SH-SY5Y (cell line): Measurements from ENCODE around the gene APOBEC3H.
"Not testable (repeated sequence)": the region's sequence is repeated elsewhere in the genome, so short reads cannot be mapped to it uniquely, and the experiment has no call there.

Experiments used
- GATA2 ChIP-seq: IDR thresholded peaks from 2 replicates; pipeline ENCODE4 v1.6.1; 2011; ENCODE audit warnings: mild to moderate bottlenecking, low read depth, low read length
- GATA3 ChIP-seq: IDR thresholded peaks from 2 replicates; pipeline ENCODE4 v1.6.1; 2011; ENCODE audit warnings: low read depth, mild to moderate bottlenecking, low read length, moderate library complexity

APOBEC3H gene

GRCh38 chr22:39097098-39098020 lies at the start of gene APOBEC3H:
TSS of gene APOBEC3H (plus strand) at chr22:39097244. CDS start at chr22:39100279, 3,035 bp downstream.
- TF ChIP-seq GATA3 (no peak), GATA2 (no peak)

- TF ChIP-seq GATA2 (no peak), GATA3 (no peak)
Measured at GRCh38 chr22:39055658-39056057, 41.4 kb upstream of the APOBEC3H start.

DNA sequence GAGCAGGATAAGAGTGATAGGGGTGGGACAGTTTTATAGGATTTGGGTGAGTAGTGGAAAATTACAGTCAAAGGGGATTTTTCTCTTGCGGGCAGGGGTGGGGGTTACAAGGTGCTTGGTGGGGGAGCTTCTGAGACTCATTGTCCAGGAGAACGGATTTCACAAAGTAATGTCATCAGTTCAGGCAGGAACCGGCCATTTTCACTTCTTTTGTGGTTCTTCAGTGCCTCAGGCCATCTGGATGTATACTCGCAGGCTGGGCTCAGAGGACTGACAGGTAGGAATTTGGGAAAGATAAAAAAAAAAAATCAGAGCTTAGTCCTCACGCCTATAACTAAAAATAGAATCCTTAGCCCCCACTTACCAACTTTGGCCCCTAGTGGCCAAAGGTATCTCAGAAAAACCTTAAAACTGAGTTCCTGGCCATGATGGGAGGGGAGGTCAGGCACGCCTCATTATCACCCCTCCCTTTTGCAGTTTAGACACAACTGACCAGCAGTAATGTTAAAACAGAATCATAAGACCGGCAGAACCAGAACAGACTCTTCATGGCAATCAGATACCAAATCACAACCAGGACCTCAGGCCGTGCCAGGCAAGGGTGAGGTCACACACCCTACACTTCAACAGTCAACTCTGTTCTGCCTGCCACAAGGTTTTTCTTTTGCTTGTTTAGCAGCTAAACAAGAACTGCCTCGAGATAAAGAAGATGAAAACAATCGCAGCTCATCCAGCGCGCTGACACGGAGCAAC lies 28.8 kb upstream of the APOBEC3H start:
- TF ChIP-seq GATA3 (no peak), GATA2 (no peak)

DNA sequence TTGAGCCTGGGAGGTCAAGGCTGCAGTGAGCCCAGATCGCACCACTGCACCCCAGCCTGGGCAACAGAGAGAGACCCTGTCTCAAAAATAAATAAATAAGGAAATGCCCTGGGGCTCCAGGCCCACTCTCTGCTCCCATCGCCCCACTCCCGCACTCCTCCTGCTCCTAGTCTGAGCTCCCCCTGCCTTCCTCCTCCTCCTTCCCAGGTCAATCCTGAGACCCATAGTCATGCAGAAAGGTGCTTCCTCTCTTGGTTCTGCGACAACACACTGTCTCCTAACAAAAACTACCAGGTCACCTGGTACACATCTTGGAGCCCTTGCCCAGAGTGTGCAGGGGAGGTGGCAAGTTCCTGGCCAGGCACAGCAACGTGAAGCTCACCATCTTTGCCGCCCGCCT lies 26.9 kb upstream of the APOBEC3H start:
- TF ChIP-seq GATA2 = no peak
- no peak for TF ChIP-seq GATA3

DNA sequence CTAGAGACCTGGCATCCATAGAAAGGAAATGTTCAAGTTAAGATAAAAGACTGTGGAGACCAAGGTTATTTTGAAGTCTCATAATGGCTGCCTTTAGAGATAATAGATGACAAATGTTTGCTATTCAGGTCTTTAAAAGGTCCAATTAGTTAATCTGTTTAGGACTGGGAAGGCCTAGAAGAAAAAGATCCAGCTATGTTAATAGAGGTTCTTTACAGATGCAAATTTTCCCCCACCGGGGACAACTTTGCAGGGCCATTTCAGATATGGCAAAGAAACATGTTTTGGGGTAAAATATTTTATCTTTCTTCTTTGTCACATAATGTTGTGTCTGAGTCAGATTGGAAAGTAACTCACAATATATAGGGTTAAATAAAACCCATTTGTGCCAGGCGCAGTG lies 23.1 kb upstream of the APOBEC3H start:
- TF ChIP-seq GATA2 = no peak
- TF ChIP-seq GATA3 = no peak

- not testable (repeated sequence) for TF ChIP-seq GATA2, GATA3
Measured at GRCh38 chr22:39077026-39077840, 19.8 kb upstream of the APOBEC3H start, which contains the start of gene APOBEC3G. TSS of gene APOBEC3G (plus strand) at chr22:39077275. CDS start at chr22:39077362, 87 bp downstream.

DNA sequence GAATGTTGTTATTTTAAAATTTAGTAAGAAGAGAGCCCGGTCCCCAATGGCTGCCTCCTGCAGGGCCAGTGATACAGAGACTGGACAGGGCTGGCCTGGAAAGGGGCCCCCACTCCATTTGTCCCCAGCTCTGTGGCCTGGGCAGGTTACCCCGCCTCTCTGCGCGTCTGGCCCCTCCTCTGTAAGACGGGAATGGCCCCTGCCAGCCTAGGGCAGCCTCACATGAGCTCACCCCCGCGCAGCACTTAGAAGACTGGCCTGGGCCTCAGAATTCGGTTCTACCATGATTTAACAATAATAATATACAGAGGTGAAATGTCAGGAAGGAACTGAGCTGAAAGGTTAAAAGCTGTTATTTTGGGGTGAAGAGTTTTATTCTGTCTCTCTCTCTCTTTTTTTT lies 18.7 kb upstream of the APOBEC3H start:
- TF ChIP-seq GATA3 (no peak), GATA2 (no peak)

- no peak for TF ChIP-seq GATA3
- TF ChIP-seq GATA2 = no peak
Measured at GRCh38 chr22:39080052-39080762, 16.8 kb upstream of the APOBEC3H start.

- TF ChIP-seq GATA2 = no peak
- TF ChIP-seq GATA3 = no peak
Measured at GRCh38 chr22:39081016-39081415, 16.0 kb upstream of the APOBEC3H start.

DNA sequence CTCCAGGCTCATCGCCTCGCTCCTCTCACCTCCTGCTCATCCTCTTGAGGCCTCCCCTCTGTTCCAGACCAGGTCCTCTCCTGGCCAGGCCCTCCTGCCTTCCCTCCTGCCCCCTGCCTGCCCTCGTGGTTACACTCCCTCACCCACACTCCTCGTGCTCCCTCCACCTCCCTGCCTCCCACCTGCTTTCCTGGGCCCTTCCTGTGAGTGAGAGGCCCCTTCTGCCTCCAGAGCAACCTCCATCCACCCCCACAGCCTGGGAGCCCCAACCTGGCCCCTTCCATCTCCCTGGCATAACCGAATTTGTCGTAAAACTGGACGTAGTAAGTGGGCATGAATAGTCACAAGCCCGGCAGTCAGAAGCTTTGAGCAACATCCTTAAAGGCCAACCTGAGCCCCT lies 15.4 kb upstream of the APOBEC3H start:
- TF ChIP-seq GATA3 (no peak), GATA2 (no peak)

DNA sequence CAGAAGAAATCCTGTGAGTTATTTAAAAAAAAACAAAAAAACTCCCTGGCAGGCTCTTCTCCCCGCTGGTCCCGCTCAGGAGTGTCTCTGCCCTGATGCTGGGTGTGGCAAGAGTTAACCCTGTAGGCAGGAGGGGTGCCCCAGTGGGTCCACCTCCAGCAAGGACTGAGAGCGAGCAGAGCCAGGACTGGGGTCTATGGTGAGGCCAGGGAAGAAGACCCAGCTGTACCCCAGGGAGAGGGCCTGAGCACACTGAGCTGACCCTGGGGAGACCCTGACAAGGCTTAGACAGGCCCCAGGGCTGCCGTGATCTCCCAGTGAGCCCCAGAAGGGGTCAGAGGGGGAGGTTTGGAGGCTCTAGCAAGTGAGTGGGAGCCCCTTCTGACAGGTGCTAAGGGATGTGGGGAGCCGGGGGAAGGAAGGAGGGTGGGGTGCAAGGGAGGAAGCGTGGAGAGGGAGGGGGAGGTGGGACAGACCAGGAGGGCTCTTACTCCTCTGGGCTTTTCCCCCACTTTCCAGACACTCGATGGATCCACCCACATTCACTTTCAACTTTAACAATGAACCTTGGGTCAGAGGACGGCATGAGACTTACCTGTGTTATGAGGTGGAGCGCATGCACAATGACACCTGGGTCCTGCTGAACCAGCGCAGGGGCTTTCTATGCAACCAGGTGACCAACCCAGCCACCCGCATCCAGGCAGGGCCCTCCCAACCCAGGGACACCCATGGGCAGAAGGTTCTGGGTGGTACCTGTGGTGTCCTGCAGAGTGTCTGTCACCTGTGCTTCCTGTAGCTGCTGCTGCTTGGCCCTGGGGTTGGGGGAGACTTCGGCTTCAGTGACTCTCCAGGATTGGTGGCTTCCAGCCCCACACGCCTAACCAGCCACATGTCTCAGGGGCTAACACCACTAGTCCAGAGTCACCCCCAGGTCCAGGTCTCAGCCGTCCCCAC lies 13.6 kb upstream of the APOBEC3H start:
- TF ChIP-seq GATA3 (no peak), GATA2 (no peak)

GRCh38 chr22:39084666-39085065 lies 12.4 kb upstream of the APOBEC3H start:
- no peak for TF ChIP-seq GATA3
- TF ChIP-seq GATA2 = no peak
